HG02623 (cell line): ENCODE data around the gene OR52B2.

Experiments used
- ATAC-seq: cut with Tn5 transposase; IDR thresholded peaks from one replicate; pipeline ENCODE4 v1.9.1; 2021; ENCODE audit warnings: moderate library complexity; ENCODE audit not compliant: unreplicated experiment

OR52B2 gene

GRCh38 chr11:6170226-6170625 is at the start of gene OR52B2:
Gene OR52B2, minus strand, starts transcription at chr11:6170326. Its CDS starts 0 bp downstream, at chr11:6170326.
- no peak for ATAC-seq

GRCh38 chr11:6219359-6219758 is 49.2 kb upstream of the OR52B2 start:
- ATAC-seq: no peak

GRCh38 chr11:6217722-6218121 is 47.6 kb upstream of the OR52B2 start:
- ATAC-seq: no peak

GRCh38 chr11:6216501-6216900 is 46.4 kb upstream of the OR52B2 start:
- no peak for ATAC-seq

GRCh38 chr11:6214530-6214929 is 44.4 kb upstream of the OR52B2 start:
- no peak for ATAC-seq

GRCh38 chr11:6210274-6210955 is 40.3 kb upstream of the OR52B2 start:
- no peak for ATAC-seq

- no peak for ATAC-seq
These were observed 39.7 kb upstream of the OR52B2 start for GRCh38 chr11:6209801-6210200.

- ATAC-seq: no peak
These were observed 36.5 kb upstream of the OR52B2 start for GRCh38 chr11:6206456-6207180.

GRCh38 chr11:6205366-6205765 is 35.2 kb upstream of the OR52B2 start, which contains the start of gene C11orf42:
Gene C11orf42, plus strand, starts transcription at chr11:6205557. Its CDS starts 59 bp downstream, at chr11:6205616.
- no peak for ATAC-seq

- ATAC-seq: no peak
These were observed 34.6 kb upstream of the OR52B2 start for GRCh38 chr11:6204706-6205105.

- ATAC-seq: peak; percentile 68
These were observed 33.2 kb upstream of the OR52B2 start for GRCh38 chr11:6203327-6203726.

- no peak for ATAC-seq
These were observed 31.9 kb upstream of the OR52B2 start for GRCh38 chr11:6202041-6202440.

- ATAC-seq: no peak
These were observed 31.4 kb upstream of the OR52B2 start for GRCh38 chr11:6201481-6201880.

GRCh38 chr11:6200975-6201374 is 30.8 kb upstream of the OR52B2 start:
- no peak for ATAC-seq

GRCh38 chr11:6199174-6199810 is 29.2 kb upstream of the OR52B2 start, which contains the start of gene OR52W1:
Gene OR52W1, plus strand, starts transcription at chr11:6199224. Its CDS starts 0 bp downstream, at chr11:6199224.
- no peak for ATAC-seq

- ATAC-seq: no peak
These were observed 27.5 kb upstream of the OR52B2 start for GRCh38 chr11:6197466-6198200.

GRCh38 chr11:6196396-6196795 is 26.3 kb upstream of the OR52B2 start:
- ATAC-seq: no peak

- no peak for ATAC-seq
These were observed 24.0 kb upstream of the OR52B2 start for GRCh38 chr11:6194065-6194581.

GRCh38 chr11:6191742-6192141 is 21.6 kb upstream of the OR52B2 start:
- ATAC-seq: no peak

GRCh38 chr11:6175440-6175839 is 5.3 kb upstream of the OR52B2 start:
- ATAC-seq: no peak
